ENCODE measurements around the gene SREBF2. TPM values are rescaled to one million over a fixed set of nuclear protein-coding genes. Genes with fewer than 3 reads are reported as not detected.

SREBF2 gene
- total RNA-seq, 2 experiments from 2014 or later = 167 to 312 TPM

DNA sequence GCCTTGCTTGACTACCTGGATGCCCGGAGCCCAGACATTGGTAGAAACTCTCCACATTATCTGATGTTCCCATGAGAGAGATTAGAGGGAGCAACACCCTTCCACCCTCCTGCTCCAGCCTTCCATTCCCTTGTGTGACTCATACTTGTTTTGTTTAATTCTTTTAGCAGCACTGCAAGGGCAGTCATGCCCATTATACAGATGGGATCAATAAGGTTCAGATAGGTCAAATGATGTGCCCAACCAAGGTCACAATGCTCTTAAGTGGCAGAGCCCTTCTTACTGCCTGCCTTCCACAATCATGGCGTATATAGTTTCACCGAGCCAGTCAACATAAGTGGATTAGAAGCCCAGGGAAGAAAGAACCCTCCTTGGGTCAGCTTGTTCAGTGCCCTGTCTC is 39.0 kb upstream of the SREBF2 start:
- Histone ChIP-seq H4K20me1 (ENCODE audit: insufficient read depth, low read length) (no peaks in the 10 kb centered on the region), H3K9me2 (ENCODE audit: insufficient read depth, low read length) (no peaks in the 10 kb centered on the region), H2AFZ (ENCODE audit: low read length) (no peak overlapping the region), H3K4me3 (ENCODE audit: low read depth, low read length, poor library complexity, severe bottlenecking) (no peak overlapping the region), H3K4me1 (ENCODE audit: insufficient read depth, low read length, poor library complexity, severe bottlenecking) (peaks cover 2% of the 10 kb centered on the region), H3K27ac (ENCODE audit: low read depth, low read length, poor library complexity, severe bottlenecking) (no peak overlapping the region), H3K79me2 (ENCODE audit: insufficient read depth, low read depth, low read length) (no peaks in the 10 kb centered on the region), H3K36me3 (ENCODE audit: insufficient read depth, low read length) (no peaks in the 10 kb centered on the region), H3K4me2 (ENCODE audit: low read length) (no peak overlapping the region), H3K9me3 (ENCODE audit: low read length) (no peaks in the 10 kb centered on the region)
- intact Hi-C loops (cut with micrococcal nuclease; ENCODE audit: unreplicated experiment) = no loop called here
- no peak for DNase-seq (ENCODE audit: low spot score)
- no peak for TF ChIP-seq EZH2phosphoT487 (IDR thresholded peaks at IDR 0.05; ENCODE audit: borderline replicate concordance, low read depth, low read length)
- TF ChIP-seq, protein P1, sequence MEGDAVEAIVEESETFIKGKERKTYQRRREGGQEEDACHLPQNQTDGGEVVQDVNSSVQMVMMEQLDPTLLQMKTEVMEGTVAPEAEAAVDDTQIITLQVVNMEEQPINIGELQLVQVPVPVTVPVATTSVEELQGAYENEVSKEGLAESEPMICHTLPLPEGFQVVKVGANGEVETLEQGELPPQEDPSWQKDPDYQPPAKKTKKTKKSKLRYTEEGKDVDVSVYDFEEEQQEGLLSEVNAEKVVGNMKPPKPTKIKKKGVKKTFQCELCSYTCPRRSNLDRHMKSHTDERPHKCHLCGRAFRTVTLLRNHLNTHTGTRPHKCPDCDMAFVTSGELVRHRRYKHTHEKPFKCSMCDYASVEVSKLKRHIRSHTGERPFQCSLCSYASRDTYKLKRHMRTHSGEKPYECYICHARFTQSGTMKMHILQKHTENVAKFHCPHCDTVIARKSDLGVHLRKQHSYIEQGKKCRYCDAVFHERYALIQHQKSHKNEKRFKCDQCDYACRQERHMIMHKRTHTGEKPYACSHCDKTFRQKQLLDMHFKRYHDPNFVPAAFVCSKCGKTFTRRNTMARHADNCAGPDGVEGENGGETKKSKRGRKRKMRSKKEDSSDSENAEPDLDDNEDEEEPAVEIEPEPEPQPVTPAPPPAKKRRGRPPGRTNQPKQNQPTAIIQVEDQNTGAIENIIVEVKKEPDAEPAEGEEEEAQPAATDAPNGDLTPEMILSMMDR (conservative IDR thresholded peaks at IDR 0.05; ENCODE audit: low read length) = no peak
- POLR2A ChIA-PET = interaction anchor here (0.6 kb wide), 1 partner anchor 37 kb away, joined by 3 read pairs; no protein-coding TSS in a partner anchor
- BruUV-seq (replicated peaks) = no TSS peak
- CTCF ChIA-PET (ENCODE audit: unreplicated experiment) = no interaction called here

DNA sequence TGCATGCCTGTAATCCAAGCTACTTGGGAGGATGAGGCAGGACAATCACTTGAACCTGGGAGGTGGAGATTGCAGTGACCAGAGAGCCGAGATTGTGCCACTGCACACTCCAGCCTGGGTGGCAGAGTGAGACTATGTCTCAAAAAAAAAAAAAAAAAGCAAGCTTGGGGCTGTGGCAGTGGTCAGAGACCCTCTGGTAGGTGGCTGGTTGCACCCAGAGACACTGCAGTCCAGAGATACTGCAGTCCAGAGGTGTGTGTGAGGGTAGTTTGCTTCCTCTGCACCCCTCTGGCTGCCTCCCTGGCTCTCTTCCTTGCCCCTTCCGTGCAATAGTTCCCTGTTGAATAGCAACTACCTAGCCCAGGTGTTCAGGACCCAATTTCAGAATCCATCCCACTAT is 34.2 kb upstream of the SREBF2 start:
- POLR2A ChIA-PET = interaction anchor here (0.7 to 4.0 kb wide), 5 partner anchors 12 to 83 kb away, joined by 3 to 39 read pairs (median 4); no protein-coding TSS in a partner anchor
- no TSS peak for BruUV-seq (replicated peaks)
- peak overlapping the region; percentile 95 for H3K4me2 ChIP-seq (ENCODE audit: low read length)

More for the DNA sequence above, 34.2 kb upstream of the SREBF2 start:
- Histone ChIP-seq H3K4me3 (ENCODE audit: low read depth, low read length, poor library complexity, severe bottlenecking) (no peak overlapping the region), H2AFZ (ENCODE audit: low read length) (no peak overlapping the region), H3K79me2 (ENCODE audit: insufficient read depth, low read depth, low read length) (peaks cover 21% of the 10 kb centered on the region), H3K9me3 (ENCODE audit: low read length) (no peaks in the 10 kb centered on the region), H3K27ac (ENCODE audit: low read depth, low read length, poor library complexity, severe bottlenecking) (no peak overlapping the region), H4K20me1 (ENCODE audit: insufficient read depth, low read length) (no peaks in the 10 kb centered on the region), H3K9me2 (ENCODE audit: insufficient read depth, low read length) (no peaks in the 10 kb centered on the region), H3K36me3 (ENCODE audit: insufficient read depth, low read length) (no peaks in the 10 kb centered on the region), H3K4me1 (ENCODE audit: insufficient read depth, low read length, poor library complexity, severe bottlenecking) (peaks cover 23% of the 10 kb centered on the region)
- CTCF ChIA-PET (ENCODE audit: unreplicated experiment) = interaction anchor here (1.3 kb wide), 1 partner anchor 52 kb away, joined by 9 read pairs; no protein-coding TSS in a partner anchor
- no peak for TF ChIP-seq EZH2phosphoT487 (IDR thresholded peaks at IDR 0.05; ENCODE audit: borderline replicate concordance, low read depth, low read length)
- TF ChIP-seq, protein P1 (conservative IDR thresholded peaks at IDR 0.05; ENCODE audit: low read length) = no peak
- no peak for DNase-seq (ENCODE audit: low spot score)
- intact Hi-C loops (cut with micrococcal nuclease; ENCODE audit: unreplicated experiment) = no loop called here
